NCI-H2227 treated with DMSO at 0.1 percent for 48 hours (cell line): ENCODE measurements around the gene DGAT2L6.

Source experiments
- DNase-seq: peaks from one replicate; lab custom pipeline; 2025; lab: John Stamatoyannopoulos, UW

The DGAT2L6 gene, protein sequence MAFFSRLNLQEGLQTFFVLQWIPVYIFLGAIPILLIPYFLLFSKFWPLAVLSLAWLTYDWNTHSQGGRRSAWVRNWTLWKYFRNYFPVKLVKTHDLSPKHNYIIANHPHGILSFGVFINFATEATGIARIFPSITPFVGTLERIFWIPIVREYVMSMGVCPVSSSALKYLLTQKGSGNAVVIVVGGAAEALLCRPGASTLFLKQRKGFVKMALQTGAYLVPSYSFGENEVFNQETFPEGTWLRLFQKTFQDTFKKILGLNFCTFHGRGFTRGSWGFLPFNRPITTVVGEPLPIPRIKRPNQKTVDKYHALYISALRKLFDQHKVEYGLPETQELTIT

GRCh38 chrX:70176938-70177533 lies at the start of gene DGAT2L6:
Gene DGAT2L6, plus strand, starts transcription at chrX:70177483. Its CDS starts 100 bp downstream, at chrX:70177583.
- DNase-seq, result no peak

DNA sequence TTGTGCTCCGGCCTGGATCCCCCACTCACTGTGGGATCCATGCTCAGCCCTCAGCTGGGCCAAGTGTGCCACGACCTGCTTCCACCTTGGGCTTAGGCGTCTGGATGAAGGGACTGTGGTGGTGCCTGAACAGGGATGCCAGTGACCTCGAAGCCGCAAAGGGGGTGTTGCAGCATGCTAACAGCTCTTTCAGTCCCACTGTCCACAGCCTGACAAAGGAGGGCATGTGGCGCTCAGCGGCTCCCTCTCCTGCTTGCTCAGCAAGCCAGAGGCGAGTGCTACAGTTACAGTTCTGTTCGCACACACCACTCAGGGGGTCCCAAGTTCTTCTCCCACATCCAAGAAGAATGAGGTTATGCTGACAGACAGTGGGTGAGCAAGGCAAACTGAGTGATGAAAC lies 49.2 kb upstream of the DGAT2L6 start:
- DNase-seq, result no peak

GRCh38 chrX:70129816-70130215 lies 47.5 kb upstream of the DGAT2L6 start:
- no peak for DNase-seq

GRCh38 chrX:70132224-70132623 lies 45.1 kb upstream of the DGAT2L6 start:
- peak; percentile 9 for DNase-seq

- no peak for DNase-seq
Observed at GRCh38 chrX:70132877-70133302, 44.4 kb upstream of the DGAT2L6 start.

DNA sequence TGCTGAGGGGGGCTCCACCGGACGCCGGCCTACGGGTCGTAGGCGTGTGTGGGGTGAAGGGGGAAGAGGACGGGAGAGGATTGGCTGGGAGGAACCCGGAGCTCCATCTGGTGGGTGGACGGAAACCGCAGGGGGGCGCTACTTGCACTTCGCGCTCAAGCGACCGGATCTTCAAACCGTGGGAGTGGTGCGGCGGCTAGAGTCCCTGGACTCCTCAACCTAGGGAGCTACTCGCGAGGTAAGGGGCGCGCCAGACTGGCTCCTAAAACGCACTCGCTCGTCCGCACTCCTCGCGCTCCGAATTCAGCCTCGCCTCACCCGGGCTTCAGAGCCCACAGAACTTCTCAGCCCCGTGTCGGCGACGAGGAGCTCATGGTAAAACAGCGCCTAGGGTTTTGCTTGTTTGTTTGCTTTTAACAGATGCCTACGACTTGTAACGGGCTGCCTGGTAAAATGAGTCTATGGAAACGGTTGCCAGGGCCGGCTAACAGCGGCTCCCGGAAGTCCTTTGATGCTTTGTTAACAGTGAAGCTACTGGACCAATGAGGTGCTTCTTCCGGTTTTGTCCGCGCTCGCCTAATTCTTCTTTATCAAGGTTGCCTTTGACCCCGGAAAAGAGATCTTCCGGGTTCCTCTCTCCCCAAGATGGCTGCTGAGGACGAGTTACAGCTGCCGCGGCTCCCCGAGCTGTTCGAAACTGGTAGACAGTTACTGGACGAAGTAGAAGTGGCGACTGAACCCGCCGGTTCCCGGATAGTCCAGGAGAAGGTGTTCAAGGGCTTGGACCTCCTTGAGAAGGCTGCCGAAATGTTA lies 43.8 kb upstream of the DGAT2L6 start, which contains the start of gene IGBP1:
Gene IGBP1, plus strand, starts transcription at position 145 of the 813 bp plus-strand sequence. Its CDS starts 501 bp downstream, at position 646.
- peak; percentile 97 for DNase-seq

DNA sequence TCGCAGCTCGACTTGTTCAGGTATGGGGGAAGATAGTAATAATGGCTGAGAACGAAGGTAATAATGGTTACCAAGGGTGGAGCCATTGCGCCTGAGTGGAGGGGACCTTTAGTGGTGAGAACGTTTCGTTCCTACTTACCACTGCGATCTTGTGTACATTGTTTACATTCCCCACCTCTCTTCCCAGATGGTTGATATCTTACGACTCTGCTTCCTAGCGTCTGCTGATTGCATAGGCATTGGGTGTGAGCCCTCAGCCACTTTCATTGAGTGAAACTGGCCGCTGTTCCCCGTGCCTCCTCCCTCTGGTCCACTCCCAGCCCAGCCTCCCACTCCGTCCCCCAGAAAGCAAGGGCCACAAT lies 43.2 kb upstream of the DGAT2L6 start:
- DNase-seq, result peak; percentile 60

DNA sequence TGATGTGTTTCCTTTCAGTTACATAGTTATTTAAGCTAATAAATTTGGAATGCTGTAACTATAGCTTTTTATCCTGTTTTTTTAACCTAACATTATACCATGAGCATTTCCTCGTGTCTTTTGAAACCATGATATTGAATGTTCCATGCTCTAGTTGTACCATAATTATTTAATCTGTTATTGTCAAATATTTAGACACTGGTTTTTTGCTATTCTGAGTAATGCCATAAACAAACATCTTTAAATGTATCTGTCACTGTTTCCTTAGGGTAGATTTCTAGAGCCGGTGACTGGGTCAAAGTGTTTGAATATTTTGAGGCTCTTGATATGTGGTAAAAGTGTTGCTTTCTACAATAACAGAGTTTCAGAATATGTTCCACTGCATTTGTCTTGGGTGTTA lies 38.7 kb upstream of the DGAT2L6 start:
- no peak for DNase-seq

GRCh38 chrX:70139736-70140135 lies 37.5 kb upstream of the DGAT2L6 start:
- DNase-seq, result no peak

- peak; percentile 80 for DNase-seq
Observed at GRCh38 chrX:70141373-70141772, 35.9 kb upstream of the DGAT2L6 start.

DNA sequence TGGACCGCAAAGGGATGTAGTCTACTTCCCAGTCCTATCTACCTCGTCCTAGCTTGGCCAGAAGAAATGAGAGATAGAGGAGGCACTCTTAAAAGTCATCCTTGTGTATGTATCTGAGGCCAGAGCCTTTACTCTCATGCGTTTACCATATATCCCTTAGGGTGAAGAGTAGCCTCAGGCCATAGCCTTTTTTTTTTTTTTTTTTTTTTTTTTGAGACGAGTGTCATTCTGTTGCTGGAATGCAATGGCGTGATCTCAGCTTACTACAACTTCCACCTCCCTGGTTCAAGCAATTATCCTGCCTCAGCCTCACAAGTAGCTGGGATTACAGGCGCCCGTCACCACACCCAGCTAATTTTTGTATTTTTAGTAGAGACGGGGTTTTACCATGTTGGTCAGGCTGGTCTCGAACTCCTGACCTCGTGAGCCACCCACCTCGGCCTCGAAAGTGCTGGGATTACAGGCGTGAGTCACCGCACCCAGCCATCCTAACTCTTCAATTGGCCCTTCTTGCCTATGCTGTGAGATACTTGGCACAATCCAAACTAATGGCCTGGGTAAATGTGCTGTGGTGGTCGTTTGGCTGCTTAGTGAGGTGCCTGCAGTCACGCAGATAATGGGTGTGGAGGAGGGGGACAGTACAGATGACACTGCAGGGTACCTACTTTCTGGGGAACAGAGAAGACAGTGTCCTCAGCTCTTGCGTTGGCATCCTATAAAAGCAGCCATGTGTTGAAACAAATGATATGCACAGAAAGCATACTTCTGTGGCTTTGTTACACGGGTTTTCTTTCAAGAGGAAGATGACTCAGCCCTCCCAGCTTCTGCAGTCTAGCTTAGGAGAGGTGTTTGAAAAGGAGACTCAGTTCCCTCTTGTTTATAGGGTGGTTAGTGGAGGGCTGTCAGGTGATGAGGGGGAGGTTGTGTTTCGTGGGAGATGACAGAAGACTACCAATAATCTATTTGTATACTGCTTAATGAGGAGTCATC lies 10.4 kb upstream of the DGAT2L6 start:
- DNase-seq, result no peak

DNA sequence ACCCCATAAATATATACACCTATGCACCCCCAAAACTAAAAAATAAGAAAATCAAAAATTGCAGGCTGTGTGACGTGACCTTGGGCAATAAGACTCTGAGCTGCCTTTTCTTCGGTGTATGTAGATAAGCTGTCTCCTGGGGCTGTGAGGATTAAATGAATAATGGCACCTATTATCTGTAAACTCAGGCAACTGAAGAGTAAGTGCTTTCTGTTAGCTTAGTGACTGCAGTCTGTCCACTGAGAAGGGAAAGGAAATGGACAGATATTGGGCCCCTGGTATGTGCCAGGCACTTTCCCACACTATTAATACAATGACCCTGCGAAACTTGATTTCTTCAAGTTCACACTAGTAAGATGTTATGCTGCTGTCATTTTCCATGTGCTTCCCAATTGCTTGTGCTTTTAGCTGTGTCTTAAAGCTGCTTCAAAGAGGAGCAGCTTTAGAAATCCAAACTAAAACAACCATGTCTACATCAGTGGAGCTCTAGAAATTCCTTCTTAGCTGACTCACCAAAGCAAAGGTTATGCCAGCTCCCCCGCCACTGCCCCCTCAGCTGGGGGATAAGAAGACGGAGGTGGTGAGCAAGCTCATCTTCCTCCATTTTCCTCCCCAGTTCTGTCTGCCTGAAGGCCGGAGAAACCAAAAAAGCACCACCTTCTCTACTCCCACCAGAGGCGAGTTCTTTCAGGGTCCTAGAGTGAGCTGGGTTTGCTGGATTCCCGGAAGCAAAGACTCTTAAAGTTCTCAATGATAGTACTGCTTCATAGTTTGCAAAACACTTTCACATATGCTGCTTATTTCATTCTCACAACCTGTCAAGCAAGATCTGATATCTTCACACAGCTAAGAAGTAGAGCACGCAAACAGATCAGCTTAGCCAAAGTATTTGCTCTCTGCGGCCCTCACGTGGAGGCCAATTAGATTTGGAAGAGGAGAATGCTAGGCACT lies 8.8 kb upstream of the DGAT2L6 start:
- peak; percentile 26 for DNase-seq

DNA sequence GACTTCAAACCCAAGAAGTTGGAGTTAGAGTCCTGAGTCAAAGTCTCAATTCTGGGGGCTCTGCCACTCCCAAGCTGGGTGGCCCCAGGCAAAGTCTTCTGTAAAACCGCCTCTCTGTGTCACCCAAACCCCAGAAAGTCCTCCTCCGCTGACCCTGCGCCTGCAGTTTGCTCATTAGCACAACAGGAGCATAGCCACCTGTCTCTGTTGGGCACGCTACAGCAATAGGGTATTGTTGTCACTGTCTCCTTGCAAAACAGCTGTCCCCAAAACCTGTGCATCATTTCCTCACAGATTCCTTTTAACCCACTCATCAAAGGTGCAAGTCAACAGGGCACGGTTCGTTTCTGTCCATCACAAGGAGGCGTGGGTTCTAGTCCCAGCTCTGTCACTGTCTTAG lies 8.0 kb upstream of the DGAT2L6 start:
- no peak for DNase-seq

DNA sequence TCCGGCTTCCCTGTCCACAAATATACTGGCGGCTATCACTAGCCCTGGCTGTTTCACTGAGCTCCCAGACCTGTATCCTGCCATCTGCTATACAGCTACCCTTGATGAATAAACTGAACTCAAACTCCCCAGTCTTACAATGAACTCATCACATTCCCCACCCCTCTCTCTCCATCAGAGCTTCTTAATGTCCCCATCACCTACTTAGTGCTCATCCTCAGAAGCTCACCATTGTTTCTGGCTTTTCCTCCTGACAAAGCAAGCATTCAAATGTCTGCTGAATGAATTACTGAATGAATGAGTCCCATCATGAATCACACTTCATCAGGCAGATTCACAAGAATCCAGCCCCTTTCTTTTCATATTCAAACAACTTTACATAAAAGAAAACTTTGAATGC lies 5.7 kb upstream of the DGAT2L6 start:
- DNase-seq, result no peak

DNA sequence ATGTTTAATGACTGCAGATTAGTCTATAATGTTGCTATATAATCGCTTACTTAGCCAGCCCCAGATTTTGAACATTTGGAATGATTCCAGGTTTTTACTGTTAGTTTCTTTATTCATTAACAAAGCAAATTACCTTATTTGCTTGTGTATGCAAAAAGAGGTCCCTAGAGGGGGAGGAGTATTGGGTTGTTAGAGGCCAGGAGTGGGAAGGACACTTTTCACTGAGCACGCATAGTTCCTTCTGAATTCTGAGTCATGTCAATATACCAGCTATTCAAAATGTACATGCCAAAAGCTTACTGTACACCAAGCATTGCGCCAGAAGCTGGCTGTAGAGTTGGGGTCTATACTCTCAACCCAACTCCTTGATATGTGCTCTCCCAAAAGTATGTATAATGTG lies 5.1 kb upstream of the DGAT2L6 start:
- no peak for DNase-seq

- no peak for DNase-seq
Observed at GRCh38 chrX:70172964-70173363, 4.3 kb upstream of the DGAT2L6 start.

DNA sequence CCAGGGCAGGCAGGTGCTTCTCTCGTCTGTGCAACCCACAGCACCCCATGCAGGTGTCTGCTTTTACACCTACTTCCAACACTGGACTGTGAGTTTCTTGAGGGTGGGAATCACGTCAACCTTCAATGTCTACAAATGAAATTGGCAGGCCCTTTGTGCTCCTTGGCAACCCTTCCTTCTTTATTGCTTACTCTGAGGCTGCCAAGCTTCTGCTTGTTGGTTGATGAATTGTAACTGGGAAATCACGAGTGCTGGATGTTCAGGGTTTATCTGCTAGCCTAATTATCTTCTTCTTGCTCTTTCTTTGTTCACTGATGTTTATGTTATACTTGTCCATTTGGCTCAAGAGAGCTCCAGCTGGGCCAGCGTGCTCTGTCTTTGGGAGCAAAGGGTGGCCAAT lies 2.5 kb upstream of the DGAT2L6 start:
- no peak for DNase-seq

- DNase-seq, result no peak
Observed at GRCh38 chrX:70175338-70175737, 1.9 kb upstream of the DGAT2L6 start.

DNA sequence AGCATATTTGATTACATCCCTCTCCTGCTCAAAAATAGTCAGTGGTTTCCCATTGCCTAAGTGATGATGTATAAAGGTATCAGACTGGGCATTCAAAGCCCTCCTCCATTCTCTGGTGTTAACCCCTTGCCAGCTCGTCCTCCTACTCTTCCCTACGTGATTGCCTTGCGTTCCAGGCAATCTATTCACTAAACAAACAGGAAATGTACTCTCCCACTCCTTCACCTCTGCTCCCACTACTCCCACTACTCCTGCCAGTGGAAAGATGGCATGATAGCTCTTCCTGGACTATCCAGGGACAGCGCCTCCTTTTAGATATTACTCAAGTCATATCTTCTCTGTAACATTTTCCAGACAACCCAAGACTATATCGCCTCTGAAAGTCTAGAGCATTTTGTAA lies 5.8 kb downstream of the DGAT2L6 start:
- DNase-seq, result no peak

GRCh38 chrX:70190225-70190624 lies 12.9 kb downstream of the DGAT2L6 start:
- DNase-seq, result no peak
